PC-3 (cell line): ENCODE data around the gene GMDS.

Experiments
- EZH2 ChIP-seq: fragments of 300-600 bp; sonication (generic); IDR thresholded peaks from one replicate; pipeline ENCODE4 v1.6.1; 2017; ENCODE audit warnings: antibody characterized with exemption, mild to moderate bottlenecking, low read length; ENCODE audit not compliant: unreplicated experiment
- TF ChIP-seq, protein P1 (sequence below): fragments of 300-600 bp; sonication (generic); conservative IDR thresholded peaks from 2 replicates; pipeline ENCODE4 v1.5.1; 2017; ENCODE audit warnings: antibody characterized with exemption, low read depth, mild to moderate bottlenecking, low read length

DNA sequence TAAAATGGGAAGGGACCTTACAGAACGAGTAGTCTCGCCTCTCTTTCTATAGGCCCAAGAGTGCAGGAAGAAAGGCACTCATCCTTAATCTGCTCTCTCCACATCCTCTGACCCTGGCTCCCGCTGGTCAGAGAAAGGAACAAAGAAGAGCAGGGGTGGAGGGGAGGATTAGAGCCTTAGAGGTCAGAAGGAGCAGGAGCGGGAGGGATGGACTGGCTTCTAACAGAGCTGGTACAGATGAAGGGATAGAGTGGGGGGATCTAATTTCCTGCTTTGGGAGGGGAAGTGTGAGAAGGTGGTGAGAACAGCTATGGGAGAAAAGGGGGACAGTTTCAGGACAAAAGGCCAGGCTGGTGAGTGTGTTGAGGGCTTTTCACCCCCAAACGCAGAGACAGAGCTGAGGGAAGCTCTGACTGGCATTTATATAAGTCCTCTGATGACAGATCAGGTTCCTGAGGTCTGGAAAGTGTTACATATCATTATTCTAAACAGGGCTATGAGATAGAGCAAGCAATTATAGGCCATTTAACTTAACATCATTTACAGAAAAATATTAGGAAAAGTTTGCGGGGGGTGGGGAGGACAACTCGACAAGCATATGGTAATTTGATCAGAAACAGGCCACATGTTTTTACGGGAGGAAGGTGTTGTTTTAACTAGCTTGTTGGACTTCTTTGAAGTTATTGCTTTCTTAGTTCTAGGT lies 524.6 kb downstream of the GMDS start:
- TF ChIP-seq, protein P1, sequence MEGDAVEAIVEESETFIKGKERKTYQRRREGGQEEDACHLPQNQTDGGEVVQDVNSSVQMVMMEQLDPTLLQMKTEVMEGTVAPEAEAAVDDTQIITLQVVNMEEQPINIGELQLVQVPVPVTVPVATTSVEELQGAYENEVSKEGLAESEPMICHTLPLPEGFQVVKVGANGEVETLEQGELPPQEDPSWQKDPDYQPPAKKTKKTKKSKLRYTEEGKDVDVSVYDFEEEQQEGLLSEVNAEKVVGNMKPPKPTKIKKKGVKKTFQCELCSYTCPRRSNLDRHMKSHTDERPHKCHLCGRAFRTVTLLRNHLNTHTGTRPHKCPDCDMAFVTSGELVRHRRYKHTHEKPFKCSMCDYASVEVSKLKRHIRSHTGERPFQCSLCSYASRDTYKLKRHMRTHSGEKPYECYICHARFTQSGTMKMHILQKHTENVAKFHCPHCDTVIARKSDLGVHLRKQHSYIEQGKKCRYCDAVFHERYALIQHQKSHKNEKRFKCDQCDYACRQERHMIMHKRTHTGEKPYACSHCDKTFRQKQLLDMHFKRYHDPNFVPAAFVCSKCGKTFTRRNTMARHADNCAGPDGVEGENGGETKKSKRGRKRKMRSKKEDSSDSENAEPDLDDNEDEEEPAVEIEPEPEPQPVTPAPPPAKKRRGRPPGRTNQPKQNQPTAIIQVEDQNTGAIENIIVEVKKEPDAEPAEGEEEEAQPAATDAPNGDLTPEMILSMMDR: no peak
- no peak for TF ChIP-seq EZH2
